IPS DF 6.9 (cell line): ENCODE measurements around the gene PCED1B.

Experiments
- DNase-seq: peaks from one replicate; pipeline ENCODE4 v3.0.0-alpha.2; 2013; ENCODE audit warnings: low read depth, low spot score
- H3K27ac ChIP-seq: one replicate; pipeline ENCODE4 v1.5.1; 2013; ENCODE audit warnings: low read length, control low read depth
- H3K27me3 ChIP-seq: 2 replicates; pipeline ENCODE4 v1.6.1; 2013; ENCODE audit warnings: mild to moderate bottlenecking, low read length; ENCODE audit not compliant: control insufficient read depth, insufficient read depth
- H3K36me3 ChIP-seq: 2 replicates; pipeline ENCODE4 v1.6.1; 2013; ENCODE audit warnings: low read length; ENCODE audit not compliant: control insufficient read depth, insufficient read depth
- H3K4me1 ChIP-seq: 2 replicates; pipeline ENCODE4 v1.6.1; 2013; ENCODE audit warnings: low read length; ENCODE audit not compliant: control insufficient read depth, insufficient read depth
- H3K4me3 ChIP-seq: 2 replicates; pipeline ENCODE4 v1.5.1; 2013; ENCODE audit warnings: mild to moderate bottlenecking, low read length
- H3K9me3 ChIP-seq: 2 replicates; pipeline ENCODE4 v1.6.1; 2013; ENCODE audit warnings: low read length, inconsistent platforms; ENCODE audit not compliant: control insufficient read depth, insufficient read depth
- WGBS: extraction: QIAGEN DNeasy Blood & Tissue Kit; methylation state at CpG from one replicate; pipeline ENCODE4 v1.1.7; 2013; ENCODE audit warnings: mixed read lengths, missing lambda C conversion rate; ENCODE audit not compliant: insufficient read length, insufficient coverage; 5-methylcytosine and 5-hydroxymethylcytosine counted together

Gene PCED1B

DNA sequence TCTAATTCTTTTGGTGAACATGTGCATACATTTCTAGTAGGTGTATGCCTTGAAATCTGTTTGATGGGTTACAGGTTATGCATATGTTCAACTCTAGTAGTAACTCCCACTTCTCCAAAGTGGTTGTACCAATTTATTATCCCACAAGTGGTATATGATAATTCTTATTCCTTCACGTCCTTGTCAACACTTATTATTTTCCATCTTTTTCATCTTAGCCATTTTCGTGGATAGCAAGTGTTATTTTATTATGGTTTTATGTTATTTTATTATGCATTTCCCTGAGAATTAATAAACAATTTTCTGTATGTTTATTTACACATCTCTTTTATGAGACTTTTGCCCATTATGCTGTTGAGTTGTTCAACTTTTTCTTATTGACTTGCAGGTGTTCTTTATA lies 11.6 kb downstream of the PCED1B start:
- no peaks in the 10 kb centered on the region for H3K36me3 ChIP-seq
- DNase-seq: no peak
- no peaks in the 10 kb centered on the region for H3K9me3 ChIP-seq
- H3K4me3 ChIP-seq: no peak overlapping the region
- no peak overlapping the region for H3K27ac ChIP-seq
- H3K27me3 ChIP-seq: no peaks in the 10 kb centered on the region
- whole genome bisulfite sequencing: no CpG with 5 or more reads among the region's 2 CpGs
- H3K4me1 ChIP-seq: no peaks in the 10 kb centered on the region

DNA sequence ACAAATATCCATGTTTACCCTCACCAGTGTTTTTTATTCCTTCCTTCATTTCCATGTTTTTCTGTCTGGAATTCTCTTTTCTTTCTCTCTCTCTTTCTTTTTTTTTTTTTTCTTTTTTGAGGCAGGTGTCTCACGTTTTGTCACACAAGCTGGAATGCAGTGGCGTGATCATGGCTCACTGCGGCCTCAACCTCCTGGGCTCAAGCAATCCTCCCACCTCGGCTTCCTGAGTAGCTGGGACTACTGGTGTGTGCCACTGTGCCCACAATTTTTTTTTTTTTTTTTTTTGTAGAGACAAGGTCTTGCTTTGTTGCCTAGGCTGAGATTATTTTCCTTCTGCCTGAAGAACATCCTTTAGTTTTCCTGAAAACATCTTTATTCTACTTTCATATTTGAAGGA lies 15.4 kb downstream of the PCED1B start:
- no peak for DNase-seq
- no peaks in the 10 kb centered on the region for H3K36me3 ChIP-seq
- H3K9me3 ChIP-seq: no peaks in the 10 kb centered on the region
- no peak overlapping the region for H3K4me3 ChIP-seq
- H3K27me3 ChIP-seq: no peaks in the 10 kb centered on the region
- no CpG with 5 or more reads among the region's 4 CpGs for WGBS
- H3K4me1 ChIP-seq: no peaks in the 10 kb centered on the region
- H3K27ac ChIP-seq: no peak overlapping the region

DNA sequence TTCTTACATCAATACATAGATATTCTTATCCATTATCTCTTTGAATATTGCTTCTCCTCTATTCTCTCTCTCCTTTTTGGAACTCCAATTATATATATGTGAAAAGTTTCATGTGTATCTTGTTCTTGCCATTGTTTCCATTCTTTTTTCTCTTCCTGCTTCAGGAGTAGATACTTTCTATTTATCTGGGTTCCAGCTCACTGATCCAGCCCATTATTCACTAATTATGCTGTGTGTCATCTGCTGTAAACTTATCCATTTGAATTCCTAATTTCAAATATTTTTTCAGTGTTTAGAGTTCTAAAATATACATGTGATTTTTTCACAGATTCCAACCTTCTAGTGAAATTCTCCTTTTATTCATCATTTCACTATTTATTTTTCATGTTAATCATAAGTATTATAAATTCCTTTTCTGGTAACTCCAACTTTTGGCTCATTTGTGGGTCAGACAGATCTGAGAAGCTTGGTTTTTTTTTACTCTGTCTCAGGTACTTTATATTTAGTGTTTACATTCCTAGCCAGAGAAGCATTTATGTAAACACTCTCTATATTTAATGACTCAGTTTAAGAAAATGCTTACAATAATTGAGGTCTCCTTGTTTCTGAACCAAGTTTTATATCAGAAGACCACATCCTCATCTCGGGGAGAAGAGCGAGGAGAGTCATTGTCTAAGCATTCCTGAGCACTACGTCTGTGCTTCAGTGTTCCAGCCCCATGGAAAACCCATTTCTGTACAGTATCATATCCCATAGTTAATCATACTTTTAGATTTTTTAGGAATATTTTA lies 16.2 kb downstream of the PCED1B start:
- Histone ChIP-seq H3K27me3 (no peaks in the 10 kb centered on the region), H3K4me1 (no peaks in the 10 kb centered on the region), H3K4me3 (no peak overlapping the region), H3K9me3 (no peaks in the 10 kb centered on the region), H3K27ac (no peak overlapping the region), H3K36me3 (no peaks in the 10 kb centered on the region)
- no CpG with 5 or more reads among the region's 3 CpGs for WGBS
- no peak for DNase-seq

DNA sequence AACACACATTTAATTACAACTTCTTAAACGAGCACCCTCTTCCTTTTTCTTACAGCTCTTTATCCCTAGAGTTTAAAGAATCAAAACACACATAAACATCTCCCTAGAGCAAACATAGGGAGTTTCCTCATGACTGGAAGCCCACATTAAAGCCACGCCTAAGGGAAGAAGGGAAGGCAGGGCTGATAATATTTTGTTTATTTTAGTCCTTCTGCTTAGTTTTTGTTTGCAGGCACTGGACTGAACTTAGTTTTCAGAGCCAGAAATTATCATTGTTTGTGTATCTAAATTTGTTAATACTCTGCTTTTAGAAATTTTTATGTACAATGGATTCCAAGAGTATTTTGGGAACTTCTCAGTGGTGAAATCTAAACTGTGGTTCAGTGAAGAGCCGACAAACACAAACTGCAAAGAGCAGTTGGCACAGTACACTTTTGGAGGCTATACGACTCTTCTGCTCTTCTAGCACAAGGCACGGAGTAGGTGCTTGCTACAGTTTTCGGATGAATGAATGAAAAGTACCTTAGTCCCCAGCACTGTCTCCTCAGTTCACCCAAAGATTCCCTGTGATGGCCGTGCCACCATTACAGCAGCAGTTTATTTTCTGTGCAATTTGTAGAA lies 18.0 kb downstream of the PCED1B start:
- H3K36me3 ChIP-seq: no peaks in the 10 kb centered on the region
- no peak overlapping the region for H3K4me3 ChIP-seq
- WGBS: 100% methylated on average over 1 of the region's 7 CpGs
- H3K27me3 ChIP-seq: no peaks in the 10 kb centered on the region
- no peak for DNase-seq
- H3K4me1 ChIP-seq: no peaks in the 10 kb centered on the region
- H3K9me3 ChIP-seq: no peaks in the 10 kb centered on the region
- no peak overlapping the region for H3K27ac ChIP-seq

DNA sequence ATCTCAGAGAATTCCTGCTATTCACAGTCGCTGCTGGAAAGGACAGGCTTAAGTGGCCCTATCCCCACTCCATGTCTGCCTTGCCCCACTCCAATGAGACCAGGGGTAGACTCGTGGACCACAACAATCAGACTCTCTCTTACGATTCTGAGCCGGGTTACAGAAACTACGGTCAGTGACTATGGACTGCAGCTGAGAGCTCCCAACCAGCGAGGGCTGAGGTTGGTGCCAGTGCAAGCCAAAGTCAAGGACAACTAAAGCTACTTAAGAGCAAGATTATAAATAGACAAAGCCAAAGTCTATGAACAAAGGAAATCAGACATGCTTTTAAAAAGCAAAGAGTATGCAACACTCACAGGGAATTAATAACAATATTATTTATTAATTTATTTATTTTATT lies 18.7 kb downstream of the PCED1B start:
- no peaks in the 10 kb centered on the region for H3K4me1 ChIP-seq
- H3K4me3 ChIP-seq: no peak overlapping the region
- DNase-seq: no peak
- H3K27me3 ChIP-seq: no peaks in the 10 kb centered on the region
- no peak overlapping the region for H3K27ac ChIP-seq
- no CpG with 5 or more reads among the region's 6 CpGs for WGBS
- no peaks in the 10 kb centered on the region for H3K36me3 ChIP-seq
- H3K9me3 ChIP-seq: no peaks in the 10 kb centered on the region

DNA sequence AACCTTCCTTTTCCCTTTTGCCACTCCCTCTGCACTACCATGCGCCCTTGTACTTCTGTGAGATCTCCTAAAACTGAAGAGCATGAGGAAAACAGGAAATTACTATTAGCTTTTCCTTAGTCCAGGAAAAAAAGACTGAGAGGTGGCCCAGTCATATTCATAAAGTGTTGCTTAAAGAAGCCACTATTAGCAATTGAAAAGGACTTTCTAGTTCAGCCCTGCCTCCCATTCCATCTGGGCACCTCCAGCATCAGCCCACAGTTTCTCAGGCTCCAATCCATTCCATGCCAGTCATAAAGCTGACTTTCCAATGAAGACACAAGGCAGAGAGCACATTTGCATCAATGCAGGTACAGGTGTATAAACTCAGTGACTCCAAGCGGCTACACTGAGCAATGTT lies 20.2 kb downstream of the PCED1B start:
- no CpG with 5 or more reads among the region's 2 CpGs for WGBS
- H3K9me3 ChIP-seq: no peaks in the 10 kb centered on the region
- H3K36me3 ChIP-seq: no peaks in the 10 kb centered on the region
- no peaks in the 10 kb centered on the region for H3K27me3 ChIP-seq
- no peak overlapping the region for H3K4me3 ChIP-seq
- no peaks in the 10 kb centered on the region for H3K4me1 ChIP-seq
- DNase-seq: no peak
- H3K27ac ChIP-seq: no peak overlapping the region

DNA sequence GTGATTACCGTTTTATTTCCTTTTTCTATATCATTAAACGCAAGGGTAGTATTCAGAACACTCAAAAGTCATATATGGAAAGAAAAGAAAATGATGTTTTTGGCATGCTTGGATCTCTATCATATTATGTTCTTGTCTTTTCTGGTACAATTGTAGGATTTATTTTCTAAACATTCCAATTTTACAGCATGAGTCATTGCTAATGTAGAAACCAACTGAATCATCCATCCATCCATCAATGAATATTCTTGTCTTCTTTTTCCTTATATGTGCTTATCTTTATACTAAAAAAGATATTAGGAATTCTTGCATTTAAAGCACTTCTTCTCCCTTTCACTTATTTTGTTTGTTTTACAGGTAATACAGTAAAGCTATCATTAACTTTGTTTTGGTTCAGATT lies 20.7 kb downstream of the PCED1B start:
- Histone ChIP-seq H3K4me3 (no peak overlapping the region), H3K36me3 (no peaks in the 10 kb centered on the region), H3K4me1 (no peaks in the 10 kb centered on the region), H3K9me3 (no peaks in the 10 kb centered on the region), H3K27me3 (no peaks in the 10 kb centered on the region), H3K27ac (no peak overlapping the region)
- DNase-seq: no peak
- WGBS: no CpG with 5 or more reads among the region's 2 CpGs

DNA sequence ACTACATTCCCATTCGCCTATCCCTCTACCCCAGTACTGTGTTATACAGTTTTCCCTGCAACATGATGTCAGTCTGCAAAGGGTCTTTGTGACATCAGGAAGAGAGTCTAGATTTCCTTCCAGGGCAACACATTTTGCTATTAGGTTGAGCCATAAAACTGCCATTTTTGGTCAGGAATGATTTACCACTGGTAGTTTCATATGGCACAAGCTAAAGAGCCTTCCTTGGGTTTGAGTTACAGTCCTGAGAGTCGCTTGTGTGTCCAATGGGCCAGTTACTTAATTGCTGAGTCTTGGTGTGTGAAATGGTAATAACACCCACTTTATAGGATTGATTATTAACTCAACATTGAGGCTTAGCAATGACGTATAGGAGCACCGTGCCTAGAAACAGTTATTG lies 23.0 kb downstream of the PCED1B start:
- Histone ChIP-seq H3K9me3 (no peaks in the 10 kb centered on the region), H3K36me3 (no peaks in the 10 kb centered on the region), H3K4me1 (no peaks in the 10 kb centered on the region; the same call in 1 of the 2 replicates), H3K4me3 (no peak overlapping the region), H3K27me3 (no peaks in the 10 kb centered on the region), H3K27ac (no peak overlapping the region)
- WGBS: no CpG with 5 or more reads among the region's 4 CpGs
- DNase-seq: no peak

DNA sequence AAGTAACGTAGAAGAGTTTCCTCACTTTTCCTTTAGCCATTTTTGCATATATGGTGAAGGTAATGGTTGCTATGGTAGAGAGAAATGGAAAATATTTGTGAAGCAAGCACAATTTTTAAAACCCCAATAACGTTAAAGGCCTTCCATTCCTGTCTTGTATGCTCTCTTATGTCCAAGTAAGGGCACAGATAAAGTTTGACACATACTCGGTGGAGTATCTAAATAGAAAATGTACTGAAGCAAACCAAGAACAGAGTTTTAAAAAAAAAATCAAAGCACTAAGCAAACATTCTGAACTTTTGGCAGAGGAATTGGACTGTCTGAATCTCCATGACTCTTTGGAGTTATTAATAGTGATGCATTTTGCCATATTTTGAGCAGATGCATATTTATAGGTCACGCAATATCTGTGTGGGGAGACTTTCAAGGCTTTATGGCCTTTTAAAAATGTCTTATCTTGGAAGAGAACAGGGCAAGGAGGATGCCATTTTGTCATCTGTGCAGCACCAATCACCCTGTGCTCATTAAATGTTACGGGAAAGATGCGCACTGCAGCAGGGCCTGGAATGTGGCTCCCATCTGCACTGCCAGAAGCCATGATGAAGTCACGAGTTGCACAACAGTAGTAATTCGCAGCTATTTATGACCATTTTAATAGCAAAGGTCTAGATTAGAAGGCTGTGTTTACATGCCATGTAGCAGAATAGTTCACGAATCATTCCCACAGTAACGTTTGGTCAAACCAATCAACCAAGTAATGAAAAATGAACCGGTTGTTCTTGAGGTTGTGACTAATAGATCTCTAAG lies 23.6 kb downstream of the PCED1B start:
- Histone ChIP-seq H3K9me3 (no peaks in the 10 kb centered on the region), H3K36me3 (no peaks in the 10 kb centered on the region), H3K4me1 (no peaks in the 10 kb centered on the region; the same call in 1 of the 2 replicates), H3K27me3 (no peaks in the 10 kb centered on the region), H3K4me3 (no peak overlapping the region), H3K27ac (no peak overlapping the region)
- no peak for DNase-seq
- no CpG with 5 or more reads among the region's 11 CpGs for WGBS

DNA sequence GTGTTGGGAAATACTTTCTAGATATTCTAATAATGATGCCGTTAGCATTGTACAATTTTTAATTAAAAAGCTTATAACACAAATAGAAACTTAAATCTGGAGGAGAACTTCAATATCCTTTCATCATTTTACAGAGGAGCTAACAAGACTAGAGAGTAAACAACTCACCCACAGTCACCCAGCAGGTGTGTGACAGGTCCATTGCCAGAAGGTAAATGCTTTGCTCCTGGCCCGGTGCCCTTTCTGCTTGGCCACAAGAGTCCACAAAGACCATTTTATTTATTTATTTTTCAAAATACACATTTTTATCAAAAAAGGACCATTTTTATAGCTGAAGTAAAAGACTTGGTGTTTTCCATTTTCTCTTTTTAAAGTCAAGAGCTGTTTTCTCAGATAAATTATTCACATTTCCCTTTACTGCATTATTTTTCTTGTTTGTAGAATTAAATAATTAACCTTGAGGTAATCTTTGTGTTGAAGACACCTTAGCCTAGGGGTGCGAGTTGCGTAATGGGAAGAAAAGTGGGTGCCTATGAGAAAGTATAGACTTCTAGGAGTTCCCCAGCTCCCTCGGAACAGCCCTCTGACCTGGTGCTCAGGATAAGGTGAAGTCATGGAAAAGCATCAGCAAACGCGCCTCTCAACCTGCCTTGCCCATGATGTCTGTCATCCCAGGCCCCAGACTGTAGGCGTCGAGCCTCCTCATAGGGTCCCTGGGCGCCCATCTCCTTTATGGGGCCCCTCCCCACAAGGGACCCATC lies 26.7 kb downstream of the PCED1B start:
- no peak for DNase-seq
- H3K9me3 ChIP-seq: no peaks in the 10 kb centered on the region
- no peaks in the 10 kb centered on the region; the same call in 1 of the 2 replicates for H3K4me1 ChIP-seq
- no peaks in the 10 kb centered on the region for H3K36me3 ChIP-seq
- no peaks in the 10 kb centered on the region for H3K27me3 ChIP-seq
- WGBS: no CpG with 5 or more reads among the region's 10 CpGs
- no peak overlapping the region for H3K27ac ChIP-seq
- no peak overlapping the region for H3K4me3 ChIP-seq
